ENCODE measurements around the gene RORB.

DNA sequence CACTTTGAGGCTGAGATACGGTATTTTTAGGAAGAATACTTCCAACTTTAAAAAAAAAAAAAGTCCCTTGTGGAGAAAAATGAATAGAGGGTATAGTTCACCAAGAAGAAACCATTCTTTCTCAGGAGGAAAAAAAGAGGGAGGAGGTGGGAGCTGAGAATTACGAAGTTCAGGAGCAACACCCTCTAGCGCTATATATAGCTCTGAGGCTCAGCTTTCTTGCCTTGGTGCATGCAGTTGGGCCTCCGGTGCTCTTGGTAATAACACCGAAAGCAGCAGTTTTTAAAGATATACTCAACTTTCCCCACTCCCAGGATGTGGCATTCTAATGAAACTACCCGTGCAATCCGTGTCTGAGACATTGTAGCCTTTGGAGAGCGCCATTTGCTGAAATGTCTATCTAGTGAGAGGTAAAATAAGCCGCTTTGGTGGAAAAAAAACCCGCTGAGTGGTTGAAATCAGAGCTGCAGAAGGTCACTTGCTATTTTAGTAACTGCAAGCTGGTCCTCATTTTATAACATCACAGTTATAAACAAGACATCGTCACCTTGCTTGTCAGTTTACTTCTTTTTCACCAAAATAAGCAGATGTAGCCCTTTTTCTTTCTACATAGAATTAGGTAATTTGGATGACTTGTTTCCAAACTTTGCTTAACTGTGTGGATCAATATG, 156.4 kb downstream of the RORB start:
- TF ChIP-seq, protein P1, sequence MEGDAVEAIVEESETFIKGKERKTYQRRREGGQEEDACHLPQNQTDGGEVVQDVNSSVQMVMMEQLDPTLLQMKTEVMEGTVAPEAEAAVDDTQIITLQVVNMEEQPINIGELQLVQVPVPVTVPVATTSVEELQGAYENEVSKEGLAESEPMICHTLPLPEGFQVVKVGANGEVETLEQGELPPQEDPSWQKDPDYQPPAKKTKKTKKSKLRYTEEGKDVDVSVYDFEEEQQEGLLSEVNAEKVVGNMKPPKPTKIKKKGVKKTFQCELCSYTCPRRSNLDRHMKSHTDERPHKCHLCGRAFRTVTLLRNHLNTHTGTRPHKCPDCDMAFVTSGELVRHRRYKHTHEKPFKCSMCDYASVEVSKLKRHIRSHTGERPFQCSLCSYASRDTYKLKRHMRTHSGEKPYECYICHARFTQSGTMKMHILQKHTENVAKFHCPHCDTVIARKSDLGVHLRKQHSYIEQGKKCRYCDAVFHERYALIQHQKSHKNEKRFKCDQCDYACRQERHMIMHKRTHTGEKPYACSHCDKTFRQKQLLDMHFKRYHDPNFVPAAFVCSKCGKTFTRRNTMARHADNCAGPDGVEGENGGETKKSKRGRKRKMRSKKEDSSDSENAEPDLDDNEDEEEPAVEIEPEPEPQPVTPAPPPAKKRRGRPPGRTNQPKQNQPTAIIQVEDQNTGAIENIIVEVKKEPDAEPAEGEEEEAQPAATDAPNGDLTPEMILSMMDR (IDR thresholded peaks at IDR 0.05): no peak
- TF ChIP-seq POLR2A (IDR thresholded peaks at IDR 0.05): no peak

Measured in body of pancreas (tissue), 4 donors.